KMS-11 (cell line): ENCODE data around the gene PRUNE2.

Experiments used
- H2AFZ ChIP-seq: fragments of 200-600 bp; sonication (generic); 2 replicates; pipeline ENCODE4 v1.6.1; 2016; ENCODE audit warnings: antibody characterized with exemption, mixed run types, low read depth
- H3K27ac ChIP-seq: fragments of 200-600 bp; sonication (generic); 2 replicates; pipeline ENCODE4 v1.6.1; 2016; ENCODE audit warnings: mild to moderate bottlenecking, mixed run types
- H3K27me3 ChIP-seq: fragments of 200-600 bp; sonication (generic); 2 replicates; pipeline ENCODE4 v1.6.1; 2017; ENCODE audit warnings: mild to moderate bottlenecking, low read depth, mixed run types, moderate library complexity; ENCODE audit not compliant: insufficient read depth
- H3K36me3 ChIP-seq: fragments of 200-600 bp; sonication (generic); 2 replicates; pipeline ENCODE4 v1.6.1; 2017; ENCODE audit warnings: mild to moderate bottlenecking, mixed run types; ENCODE audit not compliant: insufficient read depth
- H3K4me1 ChIP-seq: fragments of 200-600 bp; sonication (generic); 2 replicates; pipeline ENCODE4 v1.6.1; 2016; ENCODE audit warnings: mild to moderate bottlenecking, low read depth, mixed run types; ENCODE audit not compliant: poor library complexity, severe bottlenecking
- H3K4me2 ChIP-seq: fragments of 200-600 bp; sonication (generic); 2 replicates; pipeline ENCODE4 v1.7.0; 2016; ENCODE audit warnings: mild to moderate bottlenecking, mixed run types
- H3K4me3 ChIP-seq: fragments of 200-600 bp; sonication (generic); IDR thresholded peaks from 2 replicates; pipeline ENCODE4 v1.6.1; 2017; ENCODE audit warnings: low read depth, low read length, mixed read lengths; ENCODE audit not compliant: insufficient read depth
- H3K79me2 ChIP-seq: fragments of 200-600 bp; sonication (generic); 2 replicates; pipeline ENCODE4 v1.6.1; 2016; ENCODE audit warnings: low read depth, mixed run types; ENCODE audit not compliant: insufficient read depth
- H3K9ac ChIP-seq: fragments of 200-600 bp; sonication (generic); 2 replicates; pipeline ENCODE4 v1.6.1; 2016; ENCODE audit warnings: mild to moderate bottlenecking, mixed run types
- H4K20me1 ChIP-seq: fragments of 200-600 bp; sonication (generic); 2 replicates; pipeline ENCODE4 v1.6.1; 2016; ENCODE audit warnings: mild to moderate bottlenecking, mixed run types; ENCODE audit not compliant: insufficient read depth
- CTCF ChIP-seq: fragments of 200-600 bp; sonication (generic); conservative IDR thresholded peaks from 2 replicates; pipeline ENCODE4 v1.6.1; 2017; ENCODE audit warnings: low read depth, mild to moderate bottlenecking, antibody characterized with exemption, low read length, moderate library complexity, mixed read lengths

Gene PRUNE2

GRCh38 chr9:76561900-76562299 lies 344.0 kb downstream of the PRUNE2 start:
- H3K27ac ChIP-seq: peak overlapping the region; percentile 32; the same call in 1 of the 2 replicates
- H3K9ac ChIP-seq: no peak overlapping the region
- no peaks in the 10 kb centered on the region for H3K36me3 ChIP-seq
- no peaks in the 10 kb centered on the region for H3K27me3 ChIP-seq
- H4K20me1 ChIP-seq: no peaks in the 10 kb centered on the region
- H3K4me3 ChIP-seq: no peak overlapping the region
- TF ChIP-seq CTCF: no peak
- peak overlapping the region; percentile 1; the same call in 1 of the 2 replicates for H2AFZ ChIP-seq
- no peaks in the 10 kb centered on the region for H3K79me2 ChIP-seq
- H3K4me1 ChIP-seq: peaks cover 38% of the 10 kb centered on the region
- H3K4me2 ChIP-seq: peak overlapping the region; percentile 35
